Osteoblast (primary cell): Measurements from ENCODE around the gene PTX4. TPM values are rescaled to one million over a fixed set of nuclear protein-coding genes. Genes with fewer than 3 reads are reported as not detected.

Source experiments
- DNase-seq: peaks from one replicate; pipeline ENCODE4 v3.0.0; 2011; ENCODE audit warnings: low spot score, mixed read lengths; ENCODE audit not compliant: insufficient read length; ENCODE audit errors: missing footprints
- H2AFZ ChIP-seq: 2 replicates; pipeline ENCODE4 v1.6.0; 2011; ENCODE audit warnings: mild to moderate bottlenecking, low read length
- H3K27ac ChIP-seq: 2 replicates; pipeline ENCODE4 v1.5.1; 2011; ENCODE audit warnings: mild to moderate bottlenecking, low read depth, low read length, moderate library complexity
- H3K27me3 ChIP-seq: 2 replicates; pipeline ENCODE4 v1.6.0; 2012; ENCODE audit warnings: mild to moderate bottlenecking, control low read depth, inconsistent platforms, low read length, moderate library complexity; ENCODE audit not compliant: insufficient read depth
- H3K36me3 ChIP-seq: 2 replicates; pipeline ENCODE4 v1.5.1; 2011; ENCODE audit warnings: mild to moderate bottlenecking, low read length, control low read depth, moderate library complexity; ENCODE audit not compliant: insufficient read depth
- H3K4me1 ChIP-seq: 2 replicates; pipeline ENCODE4 v1.5.1; 2011; ENCODE audit warnings: mild to moderate bottlenecking, low read length, control low read depth, moderate library complexity; ENCODE audit not compliant: insufficient read depth
- H3K4me2 ChIP-seq: 2 replicates; pipeline ENCODE4 v1.6.0; 2011; ENCODE audit warnings: mild to moderate bottlenecking, low read length; ENCODE audit not compliant: insufficient read depth
- H3K4me3 ChIP-seq: fragments of 200-600 bp; sonication (generic); 3 replicates; pipeline ENCODE4 v1.5.1; 2012; ENCODE audit warnings: mild to moderate bottlenecking, low read length, inconsistent platforms; ENCODE audit not compliant: insufficient read depth
- H3K79me2 ChIP-seq: 2 replicates; pipeline ENCODE4 v1.6.0; 2012; ENCODE audit warnings: mild to moderate bottlenecking, low read length, control low read depth, inconsistent platforms; ENCODE audit not compliant: insufficient read depth
- H3K9me3 ChIP-seq: 2 replicates; pipeline ENCODE4 v1.5.1; 2011; ENCODE audit warnings: low read depth, low read length, control low read depth
- H4K20me1 ChIP-seq: 2 replicates; pipeline ENCODE4 v1.6.0; 2012; ENCODE audit warnings: mild to moderate bottlenecking, low read length, control low read depth; ENCODE audit not compliant: insufficient read depth
- CTCF ChIP-seq: IDR thresholded peaks from 2 replicates; pipeline ENCODE4 v1.5.1; 2011; ENCODE audit warnings: mild to moderate bottlenecking, low read depth, low read length, moderate library complexity; ENCODE audit errors: extremely low read depth
- total RNA-seq: library from RNA; depleted of rRNA; stranded (reverse); fragments of >200 nt; gene quantifications from 2 replicates; pipeline ENCODE4 v1.2.3, GENCODE V29; 2012

Gene PTX4
- not detected in 2 replicates for total RNA-seq

GRCh38 chr16:1488619-1489018 is at the start of gene PTX4:
PTX4 (minus strand) TSS chr16:1488944; CDS start chr16:1488909, 35 bp downstream.
- Histone ChIP-seq H3K9me3 (no peaks in the 10 kb centered on the region), H3K4me1 (peaks cover 4% of the 10 kb centered on the region), H2AFZ (no peak within 1 kb of the TSS), H4K20me1 (no peaks in the 10 kb centered on the region), H3K4me2 (no peak within 1 kb of the TSS), H3K27ac (no peak within 1 kb of the TSS), H3K36me3 (no peaks in the 10 kb centered on the region), H3K27me3 (no peaks in the 10 kb centered on the region), H3K4me3 (no peak within 1 kb of the TSS), H3K79me2 (no peaks in the 10 kb centered on the region)
- no peak for DNase-seq
- TF ChIP-seq CTCF: no peak

- Histone ChIP-seq H3K36me3 (peaks cover 18% of the 10 kb centered on the region), H3K27me3 (no peaks in the 10 kb centered on the region), H2AFZ (no peak overlapping the region), H3K4me1 (peaks cover 20% of the 10 kb centered on the region), H4K20me1 (peaks cover 21% of the 10 kb centered on the region), H3K79me2 (peaks cover 43% of the 10 kb centered on the region), H3K9me3 (no peaks in the 10 kb centered on the region), H3K27ac (no peak overlapping the region), H3K4me3 (no peak overlapping the region), H3K4me2 (no peak overlapping the region)
- no peak for DNase-seq
- TF ChIP-seq CTCF: no peak
Observed at GRCh38 chr16:1537763-1538289, 49.1 kb upstream of the PTX4 start.

GRCh38 chr16:1537138-1537577 is 48.4 kb upstream of the PTX4 start:
- DNase-seq: peak; percentile 81
- Histone ChIP-seq H2AFZ (no peak overlapping the region), H4K20me1 (peaks cover 18% of the 10 kb centered on the region), H3K4me1 (peaks cover 19% of the 10 kb centered on the region), H3K4me3 (no peak overlapping the region), H3K36me3 (peaks cover 18% of the 10 kb centered on the region), H3K79me2 (peaks cover 43% of the 10 kb centered on the region), H3K27ac (no peak overlapping the region), H3K9me3 (no peaks in the 10 kb centered on the region), H3K4me2 (no peak overlapping the region), H3K27me3 (no peaks in the 10 kb centered on the region)
- TF ChIP-seq CTCF: no peak

GRCh38 chr16:1536601-1537000 is 47.9 kb upstream of the PTX4 start:
- H3K4me3 ChIP-seq: no peak overlapping the region
- no peaks in the 10 kb centered on the region for H3K27me3 ChIP-seq
- H3K27ac ChIP-seq: no peak overlapping the region
- peak; percentile 81 for DNase-seq
- no peak overlapping the region for H3K4me2 ChIP-seq
- H3K4me1 ChIP-seq: peaks cover 19% of the 10 kb centered on the region
- no peak for TF ChIP-seq CTCF
- H3K9me3 ChIP-seq: no peaks in the 10 kb centered on the region
- H4K20me1 ChIP-seq: peaks cover 15% of the 10 kb centered on the region
- H2AFZ ChIP-seq: no peak overlapping the region
- H3K36me3 ChIP-seq: peaks cover 18% of the 10 kb centered on the region
- peaks cover 40% of the 10 kb centered on the region for H3K79me2 ChIP-seq
